WTC11 (cell line): ENCODE data around the gene CHKA. TPM values are rescaled to one million over a fixed set of nuclear protein-coding genes. Genes with fewer than 3 reads are reported as not detected.

Experiments used
- ATAC-seq: fragments of 200-7000 bp; cut with Tn5 transposase; 2 replicates; pipeline ENCODE4 v1.10.0; 2021; ENCODE audit warnings: mild to moderate bottlenecking, moderate library complexity
- CTCF ChIA-PET: fragments of 300-600 bp; sonication (Branson Sonifier 250); formaldehyde crosslinking; loops from one replicate; lab custom pipeline; 2021; ENCODE audit warnings: antibody characterized with exemption; lab: Charles Lee
- POLR2A ChIA-PET: fragments of 350-600 bp; sonication (Branson Sonifier 250); formaldehyde crosslinking; loops from one replicate; lab custom pipeline; 2021; ENCODE audit warnings: antibody characterized with exemption; lab: Charles Lee
- DNase-seq: peaks from one replicate; pipeline ENCODE4 v3.0.0; 2021; ENCODE audit warnings: low spot score
- H3K27ac Mint-ChIP-seq: 2 replicates; pipeline ENCODE4 v1.8.0; 2021; ENCODE audit warnings: mixed read lengths
- H3K27me3 Mint-ChIP-seq: 2 replicates; pipeline ENCODE4 v1.8.0; 2021; ENCODE audit warnings: low read depth, mild to moderate bottlenecking, moderate library complexity, mixed read lengths
- H3K36me3 Mint-ChIP-seq: 2 replicates; pipeline ENCODE4 v1.8.0; 2021; ENCODE audit warnings: mixed read lengths
- H3K4me1 Mint-ChIP-seq: 2 replicates; pipeline ENCODE4 v1.8.0; 2022; ENCODE audit warnings: mixed read lengths
- H3K4me3 Mint-ChIP-seq: 2 replicates; pipeline ENCODE4 v1.8.0; 2021; ENCODE audit warnings: mild to moderate bottlenecking, moderate library complexity, mixed read lengths
- H3K9me3 Mint-ChIP-seq: 2 replicates; pipeline ENCODE4 v1.8.0; 2021; ENCODE audit warnings: mixed read lengths
- ATF2 ChIP-seq: sonication (generic); formaldehyde crosslinking; IDR thresholded peaks from 2 replicates; pipeline ENCODE4 v1.8.1; 2022; ENCODE audit warnings: low read depth, missing genetic modification reagents, borderline replicate concordance
- CDX4 ChIP-seq: fragments of 250-450 bp; sonication (Bioruptor Pico); IDR thresholded peaks from 2 replicates; pipeline ENCODE4 v1.9.0; 2021; ENCODE audit warnings: moderate library complexity, mild to moderate bottlenecking, inconsistent platforms, borderline replicate concordance
- EMX1 ChIP-seq: fragments of 250-450 bp; sonication (Bioruptor Pico); IDR thresholded peaks from 2 replicates; pipeline ENCODE4 v1.8.0; 2021; ENCODE audit warnings: mild to moderate bottlenecking
- ETV6 ChIP-seq: sonication (generic); formaldehyde crosslinking; IDR thresholded peaks from 2 replicates; pipeline ENCODE4 v1.8.1; 2022; ENCODE audit warnings: mild to moderate bottlenecking, missing genetic modification reagents
- FOXJ3 ChIP-seq: sonication (generic); formaldehyde crosslinking; IDR thresholded peaks from 2 replicates; pipeline ENCODE4 v1.9.0; 2021; ENCODE audit warnings: missing genetic modification reagents, mild to moderate bottlenecking, borderline replicate concordance
- FOXP1 ChIP-seq: sonication (generic); formaldehyde crosslinking; IDR thresholded peaks from 2 replicates; pipeline ENCODE4 v1.8.0; 2022; ENCODE audit warnings: missing genetic modification reagents, mild to moderate bottlenecking, moderate library complexity, borderline replicate concordance
- FOXP4 ChIP-seq: sonication (generic); formaldehyde crosslinking; IDR thresholded peaks from 2 replicates; pipeline ENCODE4 v1.8.0; 2022; ENCODE audit warnings: mild to moderate bottlenecking, missing genetic modification reagents
- GABPB1 ChIP-seq: sonication (generic); formaldehyde crosslinking; IDR thresholded peaks from 2 replicates; pipeline ENCODE4 v1.8.1; 2023; ENCODE audit warnings: mild to moderate bottlenecking, missing genetic modification reagents
- MAX ChIP-seq: sonication (generic); formaldehyde crosslinking; IDR thresholded peaks from 2 replicates; pipeline ENCODE4 v1.8.0; 2022; ENCODE audit warnings: mild to moderate bottlenecking, missing genetic modification reagents
- NFE2L1 ChIP-seq: sonication (generic); formaldehyde crosslinking; IDR thresholded peaks from 2 replicates; pipeline ENCODE4 v1.8.1; 2023; ENCODE audit warnings: missing genetic modification reagents
- NR2C2 ChIP-seq: sonication (generic); formaldehyde crosslinking; IDR thresholded peaks from 2 replicates; pipeline ENCODE4 v1.8.0; 2022; ENCODE audit warnings: mild to moderate bottlenecking, missing genetic modification reagents
- NR3C1 ChIP-seq: sonication (generic); formaldehyde crosslinking; conservative IDR thresholded peaks from 2 replicates; pipeline ENCODE4 v1.8.1; 2023; ENCODE audit warnings: low read depth, mild to moderate bottlenecking, missing genetic modification reagents
- PRDM15 ChIP-seq: sonication (generic); formaldehyde crosslinking; IDR thresholded peaks from 2 replicates; pipeline ENCODE4 v1.8.0; 2022; ENCODE audit warnings: missing genetic modification reagents
- PREB ChIP-seq: sonication (generic); formaldehyde crosslinking; IDR thresholded peaks from 2 replicates; pipeline ENCODE4 v1.8.1; 2022; ENCODE audit warnings: mild to moderate bottlenecking, missing genetic modification reagents, moderate library complexity, borderline replicate concordance
- RELA ChIP-seq: sonication (generic); formaldehyde crosslinking; IDR thresholded peaks from 2 replicates; pipeline ENCODE4 v1.8.1; 2022; ENCODE audit warnings: missing genetic modification reagents, mild to moderate bottlenecking, borderline replicate concordance
- RORB ChIP-seq: fragments of 250-450 bp; sonication (Bioruptor Pico); IDR thresholded peaks from 2 replicates; pipeline ENCODE4 v1.9.0; 2021; ENCODE audit warnings: mild to moderate bottlenecking
- ZBTB21 ChIP-seq: sonication (generic); formaldehyde crosslinking; IDR thresholded peaks from 2 replicates; pipeline ENCODE4 v1.8.1; 2023; ENCODE audit warnings: mild to moderate bottlenecking, missing genetic modification reagents, borderline replicate concordance
- ZNF121 ChIP-seq: sonication (generic); formaldehyde crosslinking; IDR thresholded peaks from 2 replicates; pipeline ENCODE4 v1.8.0; 2023; ENCODE audit warnings: missing genetic modification reagents
- ZNF263 ChIP-seq: sonication (generic); formaldehyde crosslinking; IDR thresholded peaks from 2 replicates; pipeline ENCODE4 v1.8.1; 2022; ENCODE audit warnings: low read depth, mild to moderate bottlenecking, moderate library complexity, missing genetic modification reagents
- ZNF396 ChIP-seq: fragments of 250-450 bp; sonication (Bioruptor Pico); IDR thresholded peaks from 2 replicates; pipeline ENCODE4 v1.8.0; 2021; ENCODE audit warnings: mild to moderate bottlenecking, moderate library complexity, borderline replicate concordance
- ZNF512 ChIP-seq: sonication (generic); formaldehyde crosslinking; IDR thresholded peaks from 2 replicates; pipeline ENCODE4 v1.8.1; 2022; ENCODE audit warnings: missing genetic modification reagents, borderline replicate concordance
- ZSCAN18 ChIP-seq: fragments of 250-450 bp; sonication (Bioruptor Pico); IDR thresholded peaks from 2 replicates; pipeline ENCODE4 v2.1.2; 2022; ENCODE audit warnings: mild to moderate bottlenecking, moderate library complexity
- total RNA-seq: library from RNA; stranded (reverse); gene quantifications from 3 replicates; pipeline ENCODE4 v1.2.3, GENCODE V29; 2021

CHKA gene
- total RNA-seq, 1 experiment from 2014 or later, result 76.1 TPM

GRCh38 chr11:68158580-68158979 is 37.4 kb upstream of the CHKA start:
- DNase-seq (no peak), ATAC-seq (no peak)
- CTCF ChIA-PET, result interaction anchor here (0.8 to 1.0 kb wide), 2 partner anchors 31 to 50 kb away, joined by 3 read pairs; no protein-coding TSS in a partner anchor
- Mint-ChIP-seq H3K27me3 (no peaks in the 10 kb centered on the region), H3K4me3 (no peak overlapping the region), H3K4me1 (peaks cover 4% of the 10 kb centered on the region; the same call in 1 of the 2 replicates), H3K9me3 (no peaks in the 10 kb centered on the region), H3K36me3 (peaks cover 11% of the 10 kb centered on the region), H3K27ac (peak overlapping the region; percentile 30; the same call in 1 of the 2 replicates)
- POLR2A ChIA-PET, result no interaction called here
- TF ChIP-seq ZBTB21 (CRISPR knock-in tag), result no peak
- no peak for TF ChIP-seq NR2C2 (CRISPR knock-in tag)
- no peak for TF ChIP-seq RELA (CRISPR knock-in tag)
- no peak for TF ChIP-seq FOXP4
- TF ChIP-seq MAX (CRISPR knock-in tag), result no peak
- no peak for TF ChIP-seq RORB (CRISPR knock-in tag)
- TF ChIP-seq ETV6, result no peak
- no peak for TF ChIP-seq ZNF512 (CRISPR knock-in tag)
- no peak for TF ChIP-seq EMX1
- TF ChIP-seq FOXJ3 (CRISPR knock-in tag), result no peak
- no peak for TF ChIP-seq NFE2L1 (CRISPR knock-in tag)
- no peak for TF ChIP-seq ZNF396 (CRISPR knock-in tag)
- TF ChIP-seq ZNF121 (CRISPR knock-in tag), result no peak
- TF ChIP-seq GABPB1 (CRISPR knock-in tag), result no peak
- no peak for TF ChIP-seq ATF2 (CRISPR knock-in tag)
- TF ChIP-seq PREB, result no peak
- TF ChIP-seq ZSCAN18 (CRISPR knock-in tag), result no peak

- Mint-ChIP-seq H3K36me3 (peaks cover 11% of the 10 kb centered on the region), H3K4me3 (no peak overlapping the region), H3K4me1 (0 out of 2 replicates have a peak, but pooled peaks cover 3% of the 10 kb centered on the region), H3K27ac (no peak overlapping the region), H3K9me3 (no peaks in the 10 kb centered on the region), H3K27me3 (no peaks in the 10 kb centered on the region; the same call in 1 of the 2 replicates)
- DNase-seq (no peak), ATAC-seq (no peak)
- CTCF ChIA-PET, result no interaction called here
- POLR2A ChIA-PET, result interaction anchor here (0.5 kb wide), 1 partner anchor 34 kb away, joined by 3 read pairs; no protein-coding TSS in a partner anchor
- TF ChIP-seq FOXP1 (no peak), ZNF263 (CRISPR knock-in tag) (no peak), PRDM15 (CRISPR knock-in tag) (no peak), ZNF512 (CRISPR knock-in tag) (no peak), CDX4 (CRISPR knock-in tag) (no peak), NR3C1 (no peak)
These were observed 32.6 kb upstream of the CHKA start for GRCh38 chr11:68153742-68154141.
